EH (cell line): ENCODE measurements around the gene SCN8A.
A peak's percentile ranks its signal among the peaks of the same experiment; 100 is the strongest.
"Not testable (repeated sequence)": the region's sequence is repeated elsewhere in the genome, so short reads cannot be mapped to it uniquely, and the experiment has no call there.

Source experiments
- DNase-seq: peaks from one replicate; pipeline ENCODE4 v3.0.0-alpha.2; 2015; ENCODE audit warnings: low read depth

SCN8A gene

DNA sequence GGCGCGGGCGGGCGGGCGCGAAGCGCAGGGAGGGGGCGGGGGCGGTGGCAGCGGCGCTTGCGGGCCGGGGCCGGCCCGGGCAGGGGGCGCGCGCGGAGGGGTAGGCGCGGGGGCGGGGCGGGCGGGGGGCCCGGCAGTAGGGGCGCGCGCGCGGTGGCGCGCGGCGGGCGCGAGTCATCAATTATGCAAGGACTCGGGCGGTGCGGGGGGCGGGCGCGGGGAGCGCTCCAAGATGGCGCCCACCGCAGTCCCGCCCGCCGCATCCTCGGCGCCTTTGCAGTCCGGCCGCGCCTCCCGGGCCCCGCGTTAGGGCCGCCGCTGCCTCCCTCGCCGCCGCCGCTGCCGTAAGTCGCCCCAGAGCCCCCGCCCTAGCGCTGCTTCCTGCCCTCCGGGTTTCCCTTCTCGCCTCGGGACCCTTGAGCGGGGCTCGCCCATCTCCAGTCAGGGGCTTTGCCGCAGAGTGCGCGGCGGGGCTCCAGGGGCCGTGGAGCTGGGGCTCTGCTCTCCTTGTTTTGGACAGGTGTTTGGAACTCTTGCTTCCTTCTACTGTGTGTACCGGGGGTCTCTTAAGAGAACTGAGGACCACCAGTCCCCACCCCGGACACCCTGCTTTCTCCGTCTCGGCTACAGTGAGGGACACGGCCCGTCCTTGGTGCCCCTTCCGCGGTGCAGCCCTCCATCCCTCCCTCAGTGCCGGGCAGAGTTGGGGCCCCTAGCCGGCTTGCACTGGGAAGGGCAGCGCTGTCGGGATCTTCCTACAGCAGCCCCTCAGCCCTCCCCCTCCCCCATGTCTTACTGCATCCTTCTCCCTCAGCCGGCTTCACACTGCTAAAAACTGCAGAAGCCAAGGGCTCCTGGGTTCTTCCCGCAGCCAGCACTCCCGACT is at the start of gene SCN8A:
Gene SCN8A (plus strand): TSS at position 218 of the 886 bp plus-strand sequence. CDS start 71,585 bp downstream, outside the sequence.
- peak; percentile 67 for DNase-seq

DNA sequence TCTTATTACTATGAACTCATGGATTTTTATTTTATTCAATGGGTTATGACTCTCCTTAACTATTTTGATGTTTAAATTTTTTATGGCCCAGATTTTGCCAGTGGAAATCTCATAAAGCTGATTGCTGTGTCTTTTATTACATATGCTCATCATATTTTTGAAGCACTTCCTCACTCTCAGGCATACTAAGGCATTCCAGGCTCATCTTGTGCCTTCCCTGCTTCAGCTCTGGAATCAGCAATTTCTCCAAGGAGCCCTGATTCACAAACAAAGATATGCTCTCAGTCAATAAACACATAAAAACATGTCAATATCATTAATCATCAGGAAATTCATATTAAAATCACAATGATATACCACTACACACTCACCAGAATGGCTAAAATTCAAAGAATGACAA is 44.9 kb upstream of the SCN8A start:
- DNase-seq, result peak; percentile 22

DNA sequence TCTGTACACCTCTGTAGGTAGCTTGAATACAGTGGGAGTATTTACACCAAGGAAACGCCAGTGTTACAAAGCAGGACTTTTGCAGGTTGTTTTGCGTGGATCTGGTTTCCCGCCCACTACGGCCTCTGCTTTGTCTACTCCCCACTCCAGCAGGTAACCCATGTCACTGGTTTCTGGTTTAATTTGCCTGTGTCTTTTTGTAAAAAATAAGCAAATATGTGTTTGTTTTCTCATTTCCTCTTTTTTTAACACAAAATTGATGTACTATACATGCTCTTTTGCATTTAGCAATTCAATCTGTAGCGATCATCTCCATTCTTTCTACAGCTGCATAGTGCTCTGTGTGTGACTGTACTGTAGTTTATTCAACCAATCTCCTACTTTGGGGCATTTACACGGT is 43.4 kb upstream of the SCN8A start:
- DNase-seq, result no peak

DNA sequence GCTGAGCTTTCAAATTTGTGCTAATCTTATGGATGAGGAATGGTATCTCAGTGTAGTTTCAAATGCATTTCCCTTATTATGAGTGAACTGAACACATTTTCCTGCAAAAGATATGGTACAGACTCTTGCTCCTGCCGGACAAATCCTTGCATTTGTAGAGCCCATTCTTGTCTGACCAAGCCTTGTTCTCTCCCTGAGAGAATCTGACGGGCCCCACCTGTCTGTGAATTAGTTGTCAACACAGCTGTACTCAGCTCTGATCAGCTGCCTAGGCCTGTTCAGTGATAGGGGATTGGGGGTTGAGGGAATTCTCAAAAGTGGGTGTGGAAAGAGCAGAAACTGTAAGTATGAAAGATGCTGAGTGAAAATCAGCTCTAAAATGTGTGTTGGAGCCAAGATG is 42.8 kb upstream of the SCN8A start:
- no peak for DNase-seq

DNA sequence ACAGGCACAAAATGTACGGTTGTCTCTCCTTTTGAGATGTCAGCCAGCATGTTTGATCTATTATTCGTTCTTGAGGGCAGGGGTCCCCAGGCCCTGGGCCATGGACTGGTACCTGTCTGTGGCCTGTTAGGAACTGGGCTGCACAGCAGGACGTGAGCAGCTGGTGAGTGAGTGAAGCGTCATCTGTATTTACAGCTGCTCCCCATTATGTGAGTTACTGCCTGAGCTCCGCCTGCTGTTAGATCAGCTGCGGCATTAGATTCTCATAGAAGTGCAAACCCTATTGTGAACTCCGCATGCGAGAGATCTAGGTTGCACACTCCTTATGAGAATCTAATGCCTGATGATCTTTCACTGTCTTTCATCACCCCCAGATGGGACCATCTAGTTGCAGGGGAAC is 41.4 kb upstream of the SCN8A start:
- peak; percentile 48 for DNase-seq

DNA sequence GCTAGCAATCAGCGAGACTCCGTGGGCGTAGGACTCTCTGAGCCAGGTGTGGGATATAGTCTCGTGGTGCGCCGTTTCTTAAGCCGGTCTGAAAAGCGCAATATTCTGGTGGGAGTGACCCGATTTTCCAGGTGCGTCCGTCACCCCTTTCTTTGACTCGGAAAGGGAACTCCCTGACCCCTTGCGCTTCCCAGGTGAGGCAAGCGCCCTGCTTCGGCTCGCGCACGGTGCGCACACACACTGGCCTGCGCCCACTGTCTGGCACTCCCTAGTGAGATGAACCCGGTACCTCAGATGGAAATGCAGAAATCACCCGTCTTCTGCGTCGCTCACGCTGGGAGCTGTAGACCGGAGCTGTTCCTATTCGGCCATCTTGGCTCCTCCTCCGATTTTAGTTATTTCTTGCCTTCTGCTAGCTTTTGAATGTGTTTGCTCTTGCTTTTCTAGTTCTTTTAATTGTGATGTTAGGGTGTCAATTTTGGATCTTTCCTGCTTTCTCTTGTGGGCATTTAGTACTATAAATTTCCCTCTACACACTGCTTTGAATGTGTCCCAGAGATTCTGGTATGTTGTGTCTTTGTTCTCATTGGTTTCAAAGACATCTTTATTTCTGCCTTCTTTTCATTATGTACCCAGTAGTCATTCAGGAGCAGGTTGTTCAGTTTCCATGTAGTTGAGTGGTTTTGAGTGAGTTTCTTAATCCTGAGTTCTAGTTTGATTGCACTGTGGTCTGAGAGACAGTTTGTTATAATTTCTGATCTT is 22.6 kb upstream of the SCN8A start:
- DNase-seq, result not testable (repeated sequence)

DNA sequence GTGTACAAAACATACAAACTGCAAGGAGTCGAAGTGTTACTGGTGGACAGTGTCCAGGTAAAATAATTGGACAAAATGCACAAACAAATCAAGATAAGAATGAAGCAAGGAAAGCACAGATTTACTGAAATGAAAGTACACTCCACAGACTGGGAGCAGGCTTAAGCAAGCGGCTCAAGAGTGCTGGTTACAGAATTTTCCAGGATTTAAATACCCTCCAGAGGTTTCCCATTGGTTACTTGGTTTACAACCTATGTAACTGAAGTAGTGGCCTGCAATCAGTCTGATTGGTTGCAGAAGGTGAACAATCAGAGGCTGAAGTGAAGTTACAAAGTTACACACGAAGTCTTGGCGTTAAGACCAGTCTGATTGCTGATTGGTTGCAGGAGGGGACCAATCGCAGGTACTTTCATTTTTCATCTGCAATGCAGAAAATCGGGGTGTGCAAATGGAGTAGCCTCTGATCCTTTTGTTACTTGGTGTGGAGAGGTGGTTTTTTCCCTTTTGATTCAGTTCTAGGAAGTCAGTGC is 11.6 kb upstream of the SCN8A start:
- DNase-seq, result no peak

DNA sequence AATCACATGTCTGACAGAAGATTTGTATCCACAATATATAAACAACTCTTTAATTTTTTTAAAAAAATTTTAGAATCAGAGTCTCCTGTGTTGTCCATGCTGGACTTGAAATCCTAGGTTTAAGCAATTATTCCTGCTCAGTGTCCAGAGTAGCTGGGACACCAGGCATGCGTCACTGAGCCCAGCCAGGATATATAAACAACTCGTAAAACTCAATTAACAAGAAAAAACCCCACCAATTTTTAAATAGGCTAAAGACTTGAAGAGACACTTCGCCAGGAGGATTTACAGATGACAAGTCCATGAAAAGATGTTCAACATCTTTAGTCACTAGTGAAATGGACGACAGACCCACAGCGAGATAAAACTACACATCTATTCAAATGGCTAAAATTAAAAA is 2.0 kb upstream of the SCN8A start:
- DNase-seq, result peak; percentile 81

DNA sequence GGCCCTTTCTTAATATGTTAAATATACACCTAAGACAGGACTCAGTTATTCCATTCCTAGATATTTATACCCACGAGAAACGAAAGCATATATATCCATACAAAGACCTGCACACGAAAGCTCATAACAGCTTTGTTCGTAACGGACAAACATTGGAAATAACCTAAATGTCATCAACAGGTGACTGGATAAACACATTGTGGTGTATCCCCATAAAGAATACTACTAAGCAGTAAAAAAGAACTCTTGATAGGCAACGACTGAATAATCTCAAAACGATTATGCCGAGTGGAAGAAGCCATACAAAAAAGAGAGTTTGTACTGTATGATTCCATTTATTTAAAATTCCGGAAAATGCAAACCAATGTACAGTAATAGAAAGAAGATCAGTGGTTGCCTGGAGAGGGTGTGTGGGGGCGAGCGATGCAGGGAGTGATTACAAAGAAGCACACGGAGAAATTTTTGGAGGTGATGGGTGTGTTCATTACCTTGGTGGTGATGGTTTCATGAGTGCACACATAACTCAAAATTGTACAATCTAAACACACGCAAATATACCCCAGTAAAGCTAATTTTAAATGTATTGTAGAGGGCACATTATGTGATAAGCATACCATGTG is 1.4 kb upstream of the SCN8A start:
- DNase-seq, result no peak

DNA sequence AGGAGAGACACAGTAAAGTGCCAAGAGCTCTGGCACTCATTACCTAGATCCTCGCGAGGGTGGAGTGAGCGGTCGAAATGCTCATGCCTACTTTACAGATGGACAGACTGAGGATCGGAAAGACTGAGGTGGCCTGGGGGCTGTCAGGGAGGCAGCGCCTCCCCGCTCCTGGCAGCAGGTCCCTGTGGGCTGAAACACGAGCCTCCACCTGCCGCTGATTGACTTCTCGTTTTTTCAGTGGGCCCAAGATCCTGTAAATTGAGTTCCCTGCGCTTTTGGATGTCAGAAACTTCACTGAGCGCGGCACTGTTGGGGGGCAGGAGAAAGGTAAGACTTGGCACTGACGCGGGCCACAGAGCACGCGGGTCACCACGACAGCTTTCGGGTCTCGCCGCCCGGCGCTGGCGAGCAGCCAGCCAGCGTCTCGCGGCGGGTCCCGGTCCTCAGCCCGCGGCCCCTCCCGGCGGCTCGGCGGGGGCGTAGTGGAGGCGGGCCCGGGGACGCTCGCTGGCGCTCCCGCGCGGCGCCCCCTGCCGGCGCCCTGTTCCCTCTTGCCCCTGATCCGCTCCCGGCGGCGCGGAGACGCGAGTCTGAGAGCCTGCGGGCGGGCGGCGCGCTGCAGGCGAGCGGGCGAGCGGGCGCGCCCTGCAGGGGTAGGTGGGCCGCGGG is 552 bp upstream of the SCN8A start:
- DNase-seq, result peak; percentile 78

DNA sequence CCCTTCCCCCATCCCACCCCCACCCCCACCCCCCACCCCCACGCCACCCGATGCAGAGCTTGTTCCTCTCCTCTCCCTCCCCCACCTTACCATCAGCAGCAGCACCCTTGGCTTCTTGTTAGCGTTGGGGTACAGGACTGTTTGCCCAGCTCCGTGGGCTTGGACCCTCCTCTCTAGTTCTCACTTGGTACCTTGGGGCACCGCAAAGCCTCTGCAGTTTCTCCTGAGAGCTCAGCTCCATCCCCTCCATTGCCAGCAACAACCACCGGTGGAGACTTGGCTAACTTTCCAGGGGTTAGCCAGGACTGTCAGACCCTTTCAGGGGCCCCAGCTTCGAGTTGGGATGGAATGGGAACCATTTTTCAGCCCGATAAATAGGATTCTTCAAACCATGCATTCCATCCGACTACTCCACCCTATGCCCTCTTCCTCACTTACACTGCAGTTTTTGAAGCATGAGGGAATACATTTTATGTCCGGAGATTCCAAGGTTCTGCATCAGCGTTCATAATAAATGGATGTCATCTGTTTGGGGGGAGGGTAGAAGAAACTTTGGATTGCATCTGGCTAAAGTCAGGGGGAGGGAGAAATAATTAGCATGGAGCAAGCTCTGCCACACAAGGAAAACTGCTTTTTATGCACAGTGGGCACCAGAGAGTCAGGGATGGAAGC is 1.1 kb downstream of the SCN8A start:
- DNase-seq, result peak; percentile 93

DNA sequence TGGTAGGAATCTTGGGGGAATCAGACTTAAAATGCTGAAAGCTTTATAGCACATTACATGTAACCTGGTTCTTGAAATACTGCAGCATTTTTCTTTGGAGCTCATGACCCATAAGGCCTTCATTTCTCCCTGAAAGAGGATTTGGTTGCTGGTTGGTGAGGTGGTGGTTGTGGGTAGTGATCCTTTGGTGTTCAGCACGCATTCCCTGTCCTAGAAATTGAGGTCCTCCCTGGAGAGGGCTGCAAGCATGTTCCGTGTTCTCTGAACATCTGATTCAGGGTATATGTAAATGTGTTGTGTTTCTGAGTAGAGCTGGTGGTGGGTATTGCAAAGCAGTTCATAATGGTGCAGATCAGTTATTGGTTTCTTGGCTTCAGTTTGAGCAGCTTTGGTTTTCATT is 2.0 kb downstream of the SCN8A start:
- DNase-seq, result no peak

DNA sequence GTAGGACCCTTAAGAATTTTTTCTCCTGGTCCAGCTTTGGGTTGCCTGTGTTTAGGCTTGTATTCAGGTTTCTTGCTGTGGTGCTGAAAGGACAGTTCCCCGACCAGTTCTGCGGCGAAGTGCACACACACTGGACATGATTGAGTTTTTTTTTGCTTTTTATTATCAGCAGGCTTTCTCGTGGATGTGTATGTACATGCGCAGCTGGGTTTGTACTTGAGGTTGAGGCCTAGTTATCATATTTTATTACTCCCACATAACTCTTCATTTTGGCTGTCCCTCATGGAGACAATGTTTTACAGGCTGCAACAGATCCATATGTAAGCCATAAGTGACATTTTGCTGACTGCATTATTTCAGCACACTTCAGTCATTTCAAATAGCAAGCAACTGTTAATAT is 2.5 kb downstream of the SCN8A start:
- peak; percentile 74 for DNase-seq

DNA sequence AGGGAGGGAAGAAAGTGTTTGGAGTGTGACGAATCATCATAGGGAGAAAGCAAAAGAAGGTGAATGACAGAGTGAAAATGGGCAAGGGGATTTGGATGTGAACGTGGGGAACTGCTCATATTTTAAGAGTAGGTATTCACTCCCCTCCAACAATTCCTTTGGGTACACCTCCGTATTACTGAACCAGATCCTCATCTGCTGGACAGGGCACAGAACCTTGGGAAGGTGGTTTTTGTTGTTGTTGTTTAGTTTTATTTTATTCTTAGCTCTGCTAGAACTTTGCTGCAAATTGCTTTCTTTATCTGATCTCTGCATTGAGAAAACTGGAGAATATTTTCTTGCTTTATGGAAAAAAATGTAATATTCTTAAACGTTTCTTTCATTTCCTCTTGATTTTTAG is 7.1 kb downstream of the SCN8A start:
- no peak for DNase-seq

DNA sequence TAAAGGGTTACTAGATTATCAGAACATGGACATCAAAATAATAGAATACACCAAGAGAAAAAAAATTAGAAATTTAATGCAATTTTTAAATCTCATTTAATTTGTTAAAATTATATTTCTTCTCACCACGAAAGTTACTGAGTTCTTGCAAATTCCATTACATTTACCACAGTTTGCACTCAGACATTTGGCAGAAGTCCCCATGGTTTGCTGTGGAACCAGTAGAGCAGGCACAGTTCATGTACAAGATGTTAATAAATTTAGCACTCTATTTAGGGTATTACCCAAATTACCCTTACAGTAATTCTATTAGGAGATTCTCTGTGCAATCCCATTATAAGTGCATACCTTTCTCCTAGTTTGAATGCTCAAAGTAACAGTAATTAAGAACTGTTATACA is 9.7 kb downstream of the SCN8A start:
- peak; percentile 16 for DNase-seq

DNA sequence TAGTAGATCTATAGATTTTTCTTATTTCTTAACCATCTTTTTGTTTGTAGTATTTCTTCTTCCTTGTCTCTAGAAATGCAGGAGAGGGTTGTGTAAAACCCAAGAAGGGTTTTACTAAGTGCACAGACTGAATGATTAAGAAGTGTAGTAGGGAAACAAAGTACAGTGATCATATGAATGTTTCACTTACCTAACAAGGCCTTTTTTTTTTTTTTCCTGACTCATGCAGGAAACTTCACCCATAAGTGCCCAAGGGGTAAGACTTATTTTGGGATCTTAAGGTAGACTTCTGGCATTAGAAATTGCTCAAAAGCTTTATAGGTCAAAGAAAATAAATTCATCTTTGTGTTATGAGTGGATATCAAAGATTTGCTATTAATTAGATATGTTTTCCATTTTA is 10.2 kb downstream of the SCN8A start:
- DNase-seq, result no peak

DNA sequence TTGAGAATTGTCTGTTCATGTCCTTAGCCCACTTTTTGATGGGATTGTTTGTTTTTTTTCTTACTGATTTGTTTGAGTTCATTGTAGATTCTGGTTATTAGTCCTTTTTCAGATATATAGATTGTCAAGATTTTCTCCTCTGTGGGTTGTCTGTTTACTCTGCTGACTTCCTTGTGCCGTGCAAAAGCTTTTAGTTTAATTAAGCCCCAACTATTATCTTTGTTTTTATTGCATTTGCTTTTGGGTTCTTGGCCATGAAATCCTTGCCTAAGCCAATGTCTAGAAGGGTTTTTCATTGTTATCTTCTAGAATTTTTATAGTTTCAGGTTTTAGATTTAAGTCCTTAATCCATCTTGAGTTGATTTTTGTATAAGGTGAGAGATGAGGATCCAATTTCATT is 14.9 kb downstream of the SCN8A start:
- DNase-seq, result not testable (repeated sequence)

DNA sequence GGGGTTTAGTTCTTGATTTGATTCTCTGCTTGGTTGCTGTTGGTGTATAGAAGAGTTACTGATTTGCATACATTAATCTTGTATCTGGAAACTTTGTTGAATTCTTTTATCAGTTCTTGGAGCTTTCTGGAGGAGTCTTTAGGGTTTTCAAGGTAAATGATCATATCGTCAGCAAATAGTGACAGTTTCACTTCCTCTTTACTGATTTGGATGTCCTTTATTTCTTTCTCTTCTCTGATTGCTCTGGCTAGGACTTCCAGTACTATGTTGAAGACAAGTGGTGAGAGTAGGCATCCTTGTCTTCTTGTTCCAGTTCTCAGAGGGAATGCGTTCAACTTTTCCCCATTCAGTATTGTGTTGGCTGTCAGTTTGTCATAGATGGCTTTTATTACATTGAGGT is 16.2 kb downstream of the SCN8A start:
- not testable (repeated sequence) for DNase-seq

DNA sequence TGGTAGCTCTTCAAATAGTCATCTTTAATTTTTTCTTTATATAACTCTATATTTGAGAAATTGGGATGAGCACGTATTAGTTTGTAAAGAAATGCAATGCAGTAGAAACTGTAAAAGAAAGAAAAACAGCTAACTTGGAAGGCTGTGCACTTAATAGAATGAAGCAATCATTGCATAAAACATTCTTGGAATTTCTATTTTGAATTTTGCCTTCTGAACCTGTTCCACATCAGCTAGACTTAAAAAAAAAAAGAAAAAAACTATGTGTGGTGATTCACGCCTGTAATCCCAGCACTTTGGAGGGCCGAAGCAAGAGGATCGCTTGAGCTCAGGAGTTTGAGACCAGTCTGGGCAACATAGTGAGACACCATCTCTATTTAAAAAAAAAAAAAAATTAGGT is 29.4 kb downstream of the SCN8A start:
- DNase-seq, result peak; percentile 70

DNA sequence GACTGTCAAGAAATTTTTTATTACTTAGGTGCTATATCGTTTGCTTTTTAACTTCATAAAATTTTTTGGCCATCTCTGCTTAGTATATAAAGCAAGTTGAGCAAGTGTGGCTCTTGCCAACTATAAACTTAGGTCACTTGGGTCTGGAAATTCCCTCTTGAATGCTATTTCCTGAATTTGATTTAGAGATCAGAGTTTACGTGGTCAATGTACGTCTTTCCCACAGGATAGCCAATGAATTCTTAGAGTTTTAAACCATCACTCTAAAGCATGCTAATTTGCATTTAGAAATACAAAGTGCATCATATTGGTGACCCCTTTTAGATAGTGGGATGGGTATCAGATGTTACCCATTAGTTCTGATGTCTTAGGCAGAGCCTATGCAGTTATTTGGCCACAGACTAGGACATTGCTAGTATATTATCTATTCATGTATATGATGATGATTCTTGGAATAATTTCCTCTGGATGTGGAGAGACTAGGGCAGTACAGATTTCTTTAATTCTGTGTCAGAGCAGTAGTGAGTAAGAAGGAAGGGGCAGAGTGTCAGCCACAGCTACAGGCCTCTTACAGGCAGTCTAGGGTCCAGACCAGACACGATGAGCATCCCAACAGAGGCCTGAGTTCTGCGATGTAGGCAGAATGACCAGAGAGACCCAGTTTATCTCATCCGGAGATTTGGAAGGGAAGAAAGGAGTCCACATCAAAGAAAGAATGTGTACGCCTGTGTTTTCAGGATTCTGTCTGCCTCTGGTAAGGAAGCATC is 30.3 kb downstream of the SCN8A start:
- DNase-seq, result peak; percentile 65

DNA sequence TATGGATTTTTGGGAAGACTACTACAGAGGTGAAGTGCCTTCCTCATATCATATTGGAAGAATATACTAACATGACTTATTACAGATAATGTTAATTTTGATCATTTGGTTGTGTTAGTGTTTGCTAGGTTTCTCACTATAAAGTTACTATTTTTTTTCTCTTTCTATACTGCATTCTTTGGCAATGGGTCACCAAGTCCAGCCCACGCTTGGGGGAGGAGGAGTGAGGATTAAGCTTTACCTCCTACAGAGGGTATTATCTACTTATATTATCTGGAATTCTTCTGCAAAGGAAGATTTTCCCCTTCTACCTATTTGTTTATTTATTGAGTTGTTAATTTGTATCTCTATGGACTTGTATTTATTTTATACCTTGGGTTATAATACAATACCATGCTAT is 31.5 kb downstream of the SCN8A start:
- peak; percentile 76 for DNase-seq
